Loucy (cell line): ENCODE measurements around the gene CDH12.

Experiments used
- H2AFZ ChIP-seq: fragments of 200-600 bp; sonication (generic); 2 replicates; pipeline ENCODE4 v1.6.0; 2016; ENCODE audit warnings: antibody characterized with exemption, mild to moderate bottlenecking, low read length, moderate library complexity
- H3F3A ChIP-seq: fragments of 200-600 bp; 2 replicates; pipeline ENCODE4 v1.6.0; 2016; ENCODE audit warnings: antibody characterized with exemption, low read depth, mild to moderate bottlenecking
- H3K27me3 ChIP-seq: fragments of 200-600 bp; sonication (generic); 2 replicates; pipeline ENCODE4 v1.6.1; 2014; ENCODE audit warnings: low read length, mild to moderate bottlenecking; ENCODE audit not compliant: insufficient read depth, poor library complexity, severe bottlenecking
- H3K36me3 ChIP-seq: fragments of 200-600 bp; sonication (generic); 2 replicates; pipeline ENCODE4 v1.6.1; 2016; ENCODE audit warnings: low read length; ENCODE audit not compliant: insufficient read depth
- H3K4me1 ChIP-seq: fragments of 200-600 bp; sonication (generic); 2 replicates; pipeline ENCODE4 v1.5.1; 2014; ENCODE audit warnings: low read length, mild to moderate bottlenecking; ENCODE audit not compliant: insufficient read depth, poor library complexity, severe bottlenecking
- H3K4me2 ChIP-seq: fragments of 200-600 bp; sonication (generic); 2 replicates; pipeline ENCODE4 v1.6.0; 2014; ENCODE audit warnings: antibody characterized with exemption, low read length, low read depth, mild to moderate bottlenecking; ENCODE audit not compliant: poor library complexity, severe bottlenecking
- H3K4me3 ChIP-seq: fragments of 200-600 bp; sonication (generic); 2 replicates; pipeline ENCODE4 v1.5.1; 2014; ENCODE audit warnings: low read length, mild to moderate bottlenecking, mixed read lengths; ENCODE audit not compliant: poor library complexity, severe bottlenecking
- H3K79me2 ChIP-seq: fragments of 200-600 bp; sonication (generic); 2 replicates; pipeline ENCODE4 v1.6.1; 2014; ENCODE audit warnings: low read length; ENCODE audit not compliant: insufficient read depth
- H3K9ac ChIP-seq: fragments of 200-600 bp; sonication (generic); 2 replicates; pipeline ENCODE4 v1.6.0; 2014; ENCODE audit warnings: mild to moderate bottlenecking, low read depth, low read length, moderate library complexity; ENCODE audit not compliant: poor library complexity, severe bottlenecking
- H3K9me2 ChIP-seq: fragments of 200-600 bp; sonication (generic); replicated peaks from 2 replicates; pipeline ENCODE4 v1.6.1; 2016; ENCODE audit warnings: low read depth, low read length, mixed read lengths
- H3K9me3 ChIP-seq: fragments of 200-600 bp; sonication (generic); 2 replicates; pipeline ENCODE4 v1.6.1; 2014; ENCODE audit warnings: mild to moderate bottlenecking, antibody characterized with exemption, low read length, low read depth; ENCODE audit not compliant: insufficient read depth
- H4K20me1 ChIP-seq: fragments of 200-600 bp; sonication (generic); 2 replicates; pipeline ENCODE4 v1.6.0; 2014; ENCODE audit warnings: antibody characterized with exemption, low read length, mild to moderate bottlenecking; ENCODE audit not compliant: insufficient read depth, poor library complexity, severe bottlenecking
- CTCF ChIP-seq: fragments of 200-600 bp; sonication (generic); conservative IDR thresholded peaks from 2 replicates; pipeline ENCODE4 v1.5.1; 2014; ENCODE audit warnings: mild to moderate bottlenecking, antibody characterized with exemption, low read length
- EZH2phosphoT487 ChIP-seq: fragments of 200-600 bp; IDR thresholded peaks from 2 replicates; pipeline ENCODE4 v1.6.1; 2018; ENCODE audit warnings: antibody characterized with exemption, mild to moderate bottlenecking, moderate library complexity, borderline replicate concordance

The CDH12 gene

GRCh38 chr5:21823076-21823574 is 1030.0 kb downstream of the CDH12 start:
- no peaks in the 10 kb centered on the region for H4K20me1 ChIP-seq
- H3F3A ChIP-seq, result no peaks in the 10 kb centered on the region
- no peaks in the 10 kb centered on the region for H3K9me3 ChIP-seq
- H3K36me3 ChIP-seq, result no peaks in the 10 kb centered on the region
- H3K4me2 ChIP-seq, result no peak overlapping the region
- H3K27me3 ChIP-seq, result no peaks in the 10 kb centered on the region
- H3K9ac ChIP-seq, result no peak overlapping the region
- H3K9me2 ChIP-seq, result no peaks in the 10 kb centered on the region
- H3K4me3 ChIP-seq, result no peak overlapping the region
- no peak overlapping the region for H2AFZ ChIP-seq
- H3K79me2 ChIP-seq, result no peaks in the 10 kb centered on the region
- TF ChIP-seq EZH2phosphoT487, result no peak
- no peak for TF ChIP-seq CTCF
- H3K4me1 ChIP-seq, result no peaks in the 10 kb centered on the region

- Histone ChIP-seq H3K79me2 (no peaks in the 10 kb centered on the region), H3K36me3 (no peaks in the 10 kb centered on the region), H3K9ac (no peak overlapping the region), H2AFZ (no peak overlapping the region), H3K4me3 (no peak overlapping the region), H3K4me2 (no peak overlapping the region), H3K27me3 (no peaks in the 10 kb centered on the region), H3K9me2 (no peaks in the 10 kb centered on the region), H3F3A (no peaks in the 10 kb centered on the region), H4K20me1 (no peaks in the 10 kb centered on the region), H3K9me3 (no peaks in the 10 kb centered on the region), H3K4me1 (no peaks in the 10 kb centered on the region)
- no peak for TF ChIP-seq EZH2phosphoT487
- no peak for TF ChIP-seq CTCF
These were observed 1032.6 kb downstream of the CDH12 start for GRCh38 chr5:21820527-21820926.

GRCh38 chr5:21818370-21818720 is 1034.8 kb downstream of the CDH12 start:
- Histone ChIP-seq H3K9me3 (no peaks in the 10 kb centered on the region), H2AFZ (no peak overlapping the region), H3K79me2 (no peaks in the 10 kb centered on the region), H3K4me2 (no peak overlapping the region), H3K9me2 (no peaks in the 10 kb centered on the region), H3K9ac (no peak overlapping the region), H3K27me3 (no peaks in the 10 kb centered on the region), H3K36me3 (no peaks in the 10 kb centered on the region), H4K20me1 (no peaks in the 10 kb centered on the region), H3K4me1 (no peaks in the 10 kb centered on the region), H3F3A (no peaks in the 10 kb centered on the region), H3K4me3 (no peak overlapping the region)
- TF ChIP-seq EZH2phosphoT487, result no peak
- TF ChIP-seq CTCF, result no peak
